ENCODE data around the gene ZNF821.

DNA sequence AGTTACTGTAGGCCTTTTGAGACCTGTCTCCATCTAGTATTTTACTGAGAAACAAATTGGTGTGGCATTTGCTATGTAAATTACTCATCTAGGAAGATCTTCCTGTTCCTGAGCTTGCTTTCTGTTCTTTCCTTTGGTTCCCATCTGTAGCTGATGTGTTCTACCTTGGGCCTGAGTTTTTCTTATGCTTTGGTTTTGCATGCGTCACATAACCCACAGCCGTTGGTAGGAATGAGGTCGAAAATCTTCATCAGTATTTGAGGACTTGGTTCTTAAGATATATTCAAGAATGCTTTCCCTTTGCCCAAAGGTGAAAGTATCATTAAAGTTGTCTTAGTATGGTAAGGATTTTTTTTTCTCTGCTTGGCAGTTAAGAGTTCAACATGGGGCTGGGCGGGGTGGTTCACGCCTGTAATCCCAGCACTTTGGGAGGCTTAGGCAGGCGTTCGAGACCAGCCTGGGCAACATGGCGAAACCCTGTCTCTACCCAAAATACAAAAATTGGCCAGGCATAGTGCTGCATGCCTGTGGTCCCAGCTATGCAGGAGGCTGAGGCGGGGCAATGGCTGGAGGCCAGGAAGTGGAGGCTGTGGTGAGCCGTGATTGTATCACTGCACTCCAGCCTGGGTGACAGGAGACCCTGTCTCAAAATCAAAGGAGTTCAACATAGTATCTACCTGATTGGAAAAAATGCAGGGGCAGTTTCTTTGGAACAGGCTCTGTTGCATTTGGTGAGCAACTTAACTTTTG, 40.1 kb upstream of the ZNF821 start:
- TF ChIP-seq, protein P1, sequence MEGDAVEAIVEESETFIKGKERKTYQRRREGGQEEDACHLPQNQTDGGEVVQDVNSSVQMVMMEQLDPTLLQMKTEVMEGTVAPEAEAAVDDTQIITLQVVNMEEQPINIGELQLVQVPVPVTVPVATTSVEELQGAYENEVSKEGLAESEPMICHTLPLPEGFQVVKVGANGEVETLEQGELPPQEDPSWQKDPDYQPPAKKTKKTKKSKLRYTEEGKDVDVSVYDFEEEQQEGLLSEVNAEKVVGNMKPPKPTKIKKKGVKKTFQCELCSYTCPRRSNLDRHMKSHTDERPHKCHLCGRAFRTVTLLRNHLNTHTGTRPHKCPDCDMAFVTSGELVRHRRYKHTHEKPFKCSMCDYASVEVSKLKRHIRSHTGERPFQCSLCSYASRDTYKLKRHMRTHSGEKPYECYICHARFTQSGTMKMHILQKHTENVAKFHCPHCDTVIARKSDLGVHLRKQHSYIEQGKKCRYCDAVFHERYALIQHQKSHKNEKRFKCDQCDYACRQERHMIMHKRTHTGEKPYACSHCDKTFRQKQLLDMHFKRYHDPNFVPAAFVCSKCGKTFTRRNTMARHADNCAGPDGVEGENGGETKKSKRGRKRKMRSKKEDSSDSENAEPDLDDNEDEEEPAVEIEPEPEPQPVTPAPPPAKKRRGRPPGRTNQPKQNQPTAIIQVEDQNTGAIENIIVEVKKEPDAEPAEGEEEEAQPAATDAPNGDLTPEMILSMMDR (IDR thresholded peaks at IDR 0.05 in 2 of 3, conservative IDR thresholded peaks at IDR 0.05 in 1 of 3; ENCODE audit: borderline replicate concordance in 1 of 3, insufficient read depth in 1 of 3, low read depth in 2 of 3, low read length in 2 of 3) = no peak
- TF ChIP-seq EGR1 (IDR thresholded peaks at IDR 0.05; ENCODE audit: low read depth) (no peak), POLR2A (IDR thresholded peaks at IDR 0.05; ENCODE audit: borderline replicate concordance, extremely low read depth, insufficient read depth, insufficient read length) (no peak), JUND (IDR thresholded peaks at IDR 0.05) (no peak), SIN3A (IDR thresholded peaks at IDR 0.05; ENCODE audit: low read depth) (no peak), EZH2phosphoT487 (IDR thresholded peaks at IDR 0.05; ENCODE audit: borderline replicate concordance) (no peak), EZH2 (IDR thresholded peaks at IDR 0.05) (no peak)
- TF ChIP-seq, protein P2, sequence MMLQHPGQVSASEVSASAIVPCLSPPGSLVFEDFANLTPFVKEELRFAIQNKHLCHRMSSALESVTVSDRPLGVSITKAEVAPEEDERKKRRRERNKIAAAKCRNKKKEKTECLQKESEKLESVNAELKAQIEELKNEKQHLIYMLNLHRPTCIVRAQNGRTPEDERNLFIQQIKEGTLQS (IDR thresholded peaks at IDR 0.05) = no peak
